ENCODE measurements around the gene GDPD5. TPM values are rescaled to one million over a fixed set of nuclear protein-coding genes. Genes with fewer than 3 reads are reported as not detected.
A peak's percentile ranks its signal among the peaks of the same experiment; 100 is the strongest.

GDPD5 gene
- total and polyA plus RNA-seq, 9 of the 15 experiments (the other 6 are each of a cell fraction or from before 2014, with no cell fraction given), result 0.32 to 27.3 (median 8.0) TPM

DNA sequence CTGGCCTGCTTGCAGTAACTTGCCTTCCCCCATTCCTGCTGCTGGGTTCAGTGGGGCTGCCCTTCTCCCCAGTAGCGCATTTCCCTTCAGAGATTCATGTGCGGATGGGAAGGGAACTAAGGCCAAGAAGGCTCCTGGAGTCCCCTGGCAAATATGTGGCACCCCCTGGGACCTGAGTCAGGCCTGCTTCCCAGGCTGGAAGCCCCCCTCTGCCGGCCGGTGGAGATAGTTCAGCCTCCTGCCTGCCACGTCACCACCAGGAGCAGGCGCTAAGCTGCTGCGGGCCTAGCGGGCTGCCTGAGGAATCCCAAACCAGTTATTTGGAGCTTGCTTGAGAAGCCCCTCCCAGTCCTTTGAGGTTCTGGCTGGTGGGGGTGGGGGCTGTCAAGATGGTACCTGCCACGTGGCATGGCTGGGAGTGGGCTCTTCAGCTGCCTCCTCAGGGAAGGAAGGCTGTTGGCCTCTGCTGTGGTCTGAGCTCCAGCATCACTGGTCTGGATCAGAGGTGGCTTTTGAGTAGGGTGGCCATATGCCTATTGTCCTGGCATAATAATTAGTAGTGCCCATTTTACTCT is 38.3 kb upstream of the GDPD5 start (continued):
- no peak for TF ChIP-seq NCOR1 (IDR thresholded peaks at IDR 0.05)
- TF ChIP-seq CREM (IDR thresholded peaks at IDR 0.05; ENCODE audit: low read depth), result peak; percentile 94
- TF ChIP-seq SNIP1 (IDR thresholded peaks at IDR 0.05; ENCODE audit: low read depth), result no peak
- peak; percentile 29; the same call in 1 of the 2 replicates for TF ChIP-seq TEAD4 (IDR thresholded peaks at IDR 0.05; ENCODE audit: low read length)
- TF ChIP-seq TEAD4 (CRISPR knock-in tag; IDR thresholded peaks at IDR 0.05; ENCODE audit: borderline replicate concordance), result no peak
- 0 out of 2 replicates have a peak, but pooled peaks have one; percentile 48 for TF ChIP-seq NFRKB (IDR thresholded peaks at IDR 0.05; ENCODE audit: low read depth)
- TF ChIP-seq, protein P1, sequence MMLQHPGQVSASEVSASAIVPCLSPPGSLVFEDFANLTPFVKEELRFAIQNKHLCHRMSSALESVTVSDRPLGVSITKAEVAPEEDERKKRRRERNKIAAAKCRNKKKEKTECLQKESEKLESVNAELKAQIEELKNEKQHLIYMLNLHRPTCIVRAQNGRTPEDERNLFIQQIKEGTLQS (IDR thresholded peaks at IDR 0.05), result peak; percentile 49
- TF ChIP-seq, protein P1 (CRISPR knock-in tag; conservative IDR thresholded peaks at IDR 0.05), result no peak; the same call in 1 of the 2 replicates
- TF ChIP-seq, protein P2, sequence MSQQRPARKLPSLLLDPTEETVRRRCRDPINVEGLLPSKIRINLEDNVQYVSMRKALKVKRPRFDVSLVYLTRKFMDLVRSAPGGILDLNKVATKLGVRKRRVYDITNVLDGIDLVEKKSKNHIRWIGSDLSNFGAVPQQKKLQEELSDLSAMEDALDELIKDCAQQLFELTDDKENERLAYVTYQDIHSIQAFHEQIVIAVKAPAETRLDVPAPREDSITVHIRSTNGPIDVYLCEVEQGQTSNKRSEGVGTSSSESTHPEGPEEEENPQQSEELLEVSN (IDR thresholded peaks at IDR 0.05; ENCODE audit: borderline replicate concordance in 1 of 2, extremely low read depth in 1 of 2, insufficient read depth in 1 of 2, insufficient read length in 1 of 2, low read depth in 1 of 2, low read length in 1 of 2, poor library complexity in 1 of 2, severe bottlenecking in 1 of 2), result peak in 1 of 2 experiments; percentile 63
- TF ChIP-seq RB1 (IDR thresholded peaks at IDR 0.05; ENCODE audit: low read depth), result 0 out of 2 replicates have a peak, but pooled peaks have one; percentile 42
- no peak for TF ChIP-seq RCOR1 (IDR thresholded peaks at IDR 0.05; ENCODE audit: borderline replicate concordance in 1 of 2, low read depth in 2 of 2, low read length in 2 of 2)
